Gastrocnemius medialis (tissue), 4 donors: ENCODE measurements around the gene WDR70.

Experiments
- CTCF ChIP-seq, 5 experiments: fragments of 450-650 bp in 3 of 5; fragments of 200-600 bp in 2 of 5; sonication (generic) in 2 of 5; IDR thresholded peaks in 4 of 5; conservative IDR thresholded peaks in 1 of 5; 1 replicate in 4 of 5; 2 replicates in 1 of 5; pipeline ENCODE4 v1.5.1; 2016 to 2019; ENCODE audit warnings: antibody characterized with exemption in 5 of 5, mild to moderate bottlenecking in 3 of 5, moderate library complexity in 3 of 5
- POLR2A ChIP-seq, 2 donors: fragments of 450-650 bp; IDR thresholded peaks; one replicate each; pipeline ENCODE4 v1.6.1; 2017; ENCODE audit warnings: antibody characterized with exemption in 2 of 2, mild to moderate bottlenecking in 2 of 2, moderate library complexity in 2 of 2

- TF ChIP-seq POLR2A (IDR thresholded peaks at IDR 0.05) (no peak), CTCF (IDR thresholded peaks at IDR 0.05 in 4 of 5, conservative IDR thresholded peaks at IDR 0.05 in 1 of 5) (no peak)
Measured at GRCh38 chr5:37724395-37725125, 345.4 kb downstream of the WDR70 start.
